Ishikawa (cell line): ENCODE results near the gene NDUFAF8.
A peak's percentile ranks its signal among the peaks of the same experiment; 100 is the strongest.

Source experiments
- CREB1 ChIP-seq: IDR thresholded peaks from 2 replicates; pipeline ENCODE4 v1.6.1; 2012; ENCODE audit warnings: low read depth
- EGR1 ChIP-seq: IDR thresholded peaks from 2 replicates; pipeline ENCODE4 v1.6.1; 2012
- EP300 ChIP-seq: IDR thresholded peaks from 2 replicates; pipeline ENCODE4 v1.6.1; 2012; ENCODE audit warnings: borderline replicate concordance
- FOXM1 ChIP-seq: IDR thresholded peaks from 2 replicates; pipeline ENCODE4 v1.6.1; 2012; ENCODE audit warnings: low read depth, borderline replicate concordance
- MAX ChIP-seq: IDR thresholded peaks from 2 replicates; pipeline ENCODE4 v1.6.1; 2012
- NFIC ChIP-seq: IDR thresholded peaks from 2 replicates; pipeline ENCODE4 v1.6.1; 2012
- RAD21 ChIP-seq: IDR thresholded peaks from 2 replicates; pipeline ENCODE4 v1.6.1; 2012; ENCODE audit warnings: low read depth
- TAF1 ChIP-seq: IDR thresholded peaks from 2 replicates; pipeline ENCODE4 v1.6.1; 2012; ENCODE audit warnings: low read depth, mild to moderate bottlenecking
- TEAD4 ChIP-seq: IDR thresholded peaks from 2 replicates; pipeline ENCODE4 v1.6.1; 2012
- YY1 ChIP-seq: IDR thresholded peaks from 2 replicates; pipeline ENCODE4 v1.6.1; 2012; ENCODE audit warnings: low read depth
- ZBTB7A ChIP-seq: IDR thresholded peaks from 2 replicates; pipeline ENCODE4 v1.6.1; 2012; ENCODE audit warnings: low read depth

GRCh38 chr17:81200695-81201580, 38.2 kb upstream of the NDUFAF8 start:
- TF ChIP-seq EP300 (no peak), RAD21 (peak; percentile 45), TEAD4 (no peak), MAX (no peak), TAF1 (no peak), YY1 (no peak), ZBTB7A (no peak), FOXM1 (no peak), CREB1 (no peak), NFIC (no peak), EGR1 (no peak)
